ENCODE measurements around the gene STK17B.
A peak's percentile ranks its signal among the peaks of the same experiment; 100 is the strongest.

Gene STK17B

GRCh38 chr2:196182439-196183171, 11.2 kb upstream of the STK17B start:
- no peaks in the 10 kb centered on the region for H3K9me3 ChIP-seq (ENCODE audit: control insufficient read depth, low read length)
- no peaks in the 10 kb centered on the region for H3K4me1 ChIP-seq (ENCODE audit: control insufficient read depth, insufficient read depth, low read length)

GRCh38 chr2:196181484-196181883, 10.1 kb upstream of the STK17B start:
- Histone ChIP-seq H3K36me3 (ENCODE audit: control insufficient read depth, insufficient read depth, low read length) (no peaks in the 10 kb centered on the region), H3K4me3 (ENCODE audit: low read length) (no peak overlapping the region), H3K9ac (ENCODE audit: low read length) (no peak overlapping the region), H3K27me3 (ENCODE audit: control insufficient read depth, insufficient read depth, low read length) (no peaks in the 10 kb centered on the region), H3K4me1 (ENCODE audit: control insufficient read depth, insufficient read depth, low read length) (peaks cover 8% of the 10 kb centered on the region), H3K9me3 (ENCODE audit: control insufficient read depth, low read length) (no peaks in the 10 kb centered on the region)

More at GRCh38 chr2:196182439-196183171, 11.2 kb upstream of the STK17B start:
- Histone ChIP-seq H3K36me3 (ENCODE audit: control insufficient read depth, insufficient read depth, low read length) (no peaks in the 10 kb centered on the region), H3K4me3 (ENCODE audit: low read length) (no peak overlapping the region), H3K27me3 (ENCODE audit: control insufficient read depth, insufficient read depth, low read length) (no peaks in the 10 kb centered on the region), H3K9ac (ENCODE audit: low read length) (no peak overlapping the region)

DNA sequence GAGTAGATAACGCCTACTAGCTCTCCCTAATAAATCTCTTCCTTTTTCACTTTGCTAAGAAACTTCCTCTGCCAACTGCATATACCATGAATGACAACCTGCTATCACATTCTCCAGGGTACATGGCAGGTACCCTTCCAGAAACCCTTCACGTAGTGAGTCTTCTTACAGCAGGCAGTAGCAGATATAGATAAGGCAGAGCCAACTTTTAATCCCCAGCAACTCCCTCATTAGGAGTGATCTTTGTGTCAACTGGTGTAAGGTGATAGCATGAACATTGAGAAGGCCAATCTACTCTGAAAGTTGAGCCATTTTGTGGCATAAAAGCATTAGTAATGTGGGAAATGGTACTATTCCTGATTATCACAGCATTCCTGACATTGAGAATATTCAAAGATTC, 5.7 kb upstream of the STK17B start:
- Histone ChIP-seq H3K36me3 (ENCODE audit: control insufficient read depth, insufficient read depth, low read length) (no peaks in the 10 kb centered on the region), H3K9me3 (ENCODE audit: control insufficient read depth, low read length) (no peaks in the 10 kb centered on the region), H3K27me3 (ENCODE audit: control insufficient read depth, insufficient read depth, low read length) (no peaks in the 10 kb centered on the region), H3K9ac (ENCODE audit: low read length) (no peak overlapping the region), H3K4me1 (ENCODE audit: control insufficient read depth, insufficient read depth, low read length) (peaks cover 8% of the 10 kb centered on the region), H3K4me3 (ENCODE audit: low read length) (no peak overlapping the region)

DNA sequence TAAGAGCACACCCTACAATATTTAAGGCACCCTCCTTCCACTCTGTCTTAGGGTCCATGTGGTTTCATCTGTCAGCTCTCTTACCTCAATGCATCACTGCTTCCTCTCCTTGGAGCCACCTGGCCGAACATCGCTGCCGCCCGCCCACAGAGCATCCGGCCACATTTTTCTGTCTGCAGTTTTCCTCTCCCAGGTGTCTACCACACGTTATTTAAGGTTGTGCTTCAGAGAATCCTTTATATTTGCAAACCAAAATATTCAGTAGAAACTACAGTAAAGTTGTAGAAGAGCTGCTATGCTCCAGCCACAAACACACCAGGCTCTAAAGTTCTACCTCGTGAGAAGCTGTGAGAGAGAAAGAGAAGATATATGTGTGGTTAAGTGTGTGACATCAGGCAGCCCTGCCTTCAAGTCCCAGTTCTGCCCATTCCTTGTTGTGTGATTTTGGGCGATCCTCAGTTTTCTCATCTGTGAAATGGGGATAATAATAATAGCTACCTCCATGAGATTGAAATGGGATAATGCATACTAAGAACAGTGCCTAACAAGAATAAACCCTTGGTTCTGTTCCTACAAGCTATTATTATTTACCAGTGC, 4.9 kb upstream of the STK17B start:
- Histone ChIP-seq H3K9me3 (ENCODE audit: control insufficient read depth, low read length) (no peaks in the 10 kb centered on the region), H3K4me3 (ENCODE audit: low read length) (no peak overlapping the region), H3K36me3 (ENCODE audit: control insufficient read depth, insufficient read depth, low read length) (no peaks in the 10 kb centered on the region), H3K9ac (ENCODE audit: low read length) (no peak overlapping the region), H3K4me1 (ENCODE audit: control insufficient read depth, insufficient read depth, low read length) (peaks cover 12% of the 10 kb centered on the region), H3K27me3 (ENCODE audit: control insufficient read depth, insufficient read depth, low read length) (no peaks in the 10 kb centered on the region)

- Histone ChIP-seq H3K9ac (ENCODE audit: low read length) (no peak overlapping the region), H3K27me3 (ENCODE audit: control insufficient read depth, insufficient read depth, low read length) (no peaks in the 10 kb centered on the region), H3K4me1 (ENCODE audit: control insufficient read depth, insufficient read depth, low read length) (peaks cover 12% of the 10 kb centered on the region), H3K9me3 (ENCODE audit: control insufficient read depth, low read length) (no peaks in the 10 kb centered on the region), H3K4me3 (ENCODE audit: low read length) (no peak overlapping the region), H3K36me3 (ENCODE audit: control insufficient read depth, insufficient read depth, low read length) (no peaks in the 10 kb centered on the region)
Observed at GRCh38 chr2:196174404-196174803, 3.0 kb upstream of the STK17B start.

- no peak overlapping the region for H3K4me3 ChIP-seq (ENCODE audit: low read length)
- H3K36me3 ChIP-seq (ENCODE audit: control insufficient read depth, insufficient read depth, low read length): no peaks in the 10 kb centered on the region
- H3K4me1 ChIP-seq (ENCODE audit: control insufficient read depth, insufficient read depth, low read length): peaks cover 12% of the 10 kb centered on the region
- no peaks in the 10 kb centered on the region for H3K27me3 ChIP-seq (ENCODE audit: control insufficient read depth, insufficient read depth, low read length)
- H3K9ac ChIP-seq (ENCODE audit: low read length): no peak overlapping the region
- H3K9me3 ChIP-seq (ENCODE audit: control insufficient read depth, low read length): no peaks in the 10 kb centered on the region
Observed at GRCh38 chr2:196173505-196173904, 2.1 kb upstream of the STK17B start.

- Histone ChIP-seq H3K36me3 (ENCODE audit: control insufficient read depth, insufficient read depth, low read length) (no peaks in the 10 kb centered on the region), H3K9me3 (ENCODE audit: control insufficient read depth, low read length) (no peaks in the 10 kb centered on the region), H3K4me1 (ENCODE audit: control insufficient read depth, insufficient read depth, low read length) (peaks cover 12% of the 10 kb centered on the region), H3K4me3 (ENCODE audit: low read length) (no peak overlapping the region), H3K9ac (ENCODE audit: low read length) (no peak overlapping the region), H3K27me3 (ENCODE audit: control insufficient read depth, insufficient read depth, low read length) (no peaks in the 10 kb centered on the region)
Observed at GRCh38 chr2:196172951-196173350, 1.6 kb upstream of the STK17B start.

GRCh38 chr2:196171946-196172345, 568 bp upstream of the STK17B start:
- Histone ChIP-seq H3K4me3 (ENCODE audit: low read length) (peak overlapping the region; percentile 53), H3K4me1 (ENCODE audit: control insufficient read depth, insufficient read depth, low read length) (peaks cover 7% of the 10 kb centered on the region), H3K9me3 (ENCODE audit: control insufficient read depth, low read length) (no peaks in the 10 kb centered on the region), H3K27me3 (ENCODE audit: control insufficient read depth, insufficient read depth, low read length) (no peaks in the 10 kb centered on the region), H3K36me3 (ENCODE audit: control insufficient read depth, insufficient read depth, low read length) (no peaks in the 10 kb centered on the region), H3K9ac (ENCODE audit: low read length) (peak overlapping the region; percentile 52)

DNA sequence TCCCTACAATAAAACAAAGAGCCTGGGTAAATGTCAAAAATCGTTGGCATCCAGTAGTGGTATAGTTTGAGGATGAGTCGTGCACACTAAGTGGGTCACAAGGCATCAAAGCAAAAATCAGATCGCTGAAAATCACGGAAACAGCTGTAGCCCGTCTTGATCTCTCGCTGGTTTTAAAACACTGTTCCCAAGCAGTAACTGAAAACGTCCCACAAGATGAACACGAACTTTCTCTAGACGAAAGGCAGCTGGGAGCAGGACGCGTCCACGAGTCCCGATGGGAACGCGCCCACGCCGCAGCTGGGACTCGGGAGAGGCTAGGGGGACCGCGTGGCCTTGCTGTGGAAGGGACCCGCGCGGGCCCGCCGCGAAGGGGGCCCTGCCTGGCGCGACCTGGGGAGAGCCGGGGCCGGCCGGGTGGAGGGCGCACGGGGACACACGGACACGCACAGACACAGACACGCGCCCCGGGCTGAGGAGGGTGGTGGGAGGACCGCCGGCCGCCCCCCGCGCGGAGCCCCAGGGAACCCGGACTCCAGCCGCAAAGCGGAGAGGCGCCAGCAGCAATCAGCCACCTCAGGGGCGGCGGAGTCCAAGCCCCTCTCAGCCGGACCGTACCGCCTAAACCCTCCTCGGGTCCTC, 651 bp downstream of the STK17B start:
- Histone ChIP-seq H3K4me1 (ENCODE audit: control insufficient read depth, insufficient read depth, low read length) (peaks cover 7% of the 10 kb centered on the region), H3K9ac (ENCODE audit: low read length) (peak overlapping the region; percentile 96), H3K9me3 (ENCODE audit: control insufficient read depth, low read length) (no peaks in the 10 kb centered on the region), H3K4me3 (ENCODE audit: low read length) (peak overlapping the region; percentile 93), H3K36me3 (ENCODE audit: control insufficient read depth, insufficient read depth, low read length) (no peaks in the 10 kb centered on the region), H3K27me3 (ENCODE audit: control insufficient read depth, insufficient read depth, low read length) (no peaks in the 10 kb centered on the region)

DNA sequence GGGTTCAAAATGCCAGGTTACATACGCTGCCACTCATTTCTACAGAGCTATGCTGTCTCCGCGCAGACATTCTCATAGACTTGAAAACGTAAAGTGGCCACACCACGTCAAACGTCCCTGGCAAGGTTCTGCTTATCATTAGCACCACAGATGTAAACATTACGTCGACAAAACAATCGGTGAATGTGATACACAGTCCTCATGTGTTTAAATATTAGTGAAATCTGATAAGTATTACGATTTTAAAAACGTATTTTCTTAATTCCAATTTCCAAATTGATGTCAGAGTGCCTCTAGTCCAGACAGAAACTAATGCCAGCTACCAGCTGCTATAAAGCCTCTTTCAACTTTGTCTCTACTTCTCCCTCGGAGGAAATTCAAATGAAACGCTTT, 1.2 kb downstream of the STK17B start:
- H3K4me3 ChIP-seq (ENCODE audit: low read length): peak overlapping the region; percentile 93
- H3K27me3 ChIP-seq (ENCODE audit: control insufficient read depth, insufficient read depth, low read length): no peaks in the 10 kb centered on the region
- H3K4me1 ChIP-seq (ENCODE audit: control insufficient read depth, insufficient read depth, low read length): peaks cover 7% of the 10 kb centered on the region
- H3K9ac ChIP-seq (ENCODE audit: low read length): peak overlapping the region; percentile 96
- H3K9me3 ChIP-seq (ENCODE audit: control insufficient read depth, low read length): no peaks in the 10 kb centered on the region
- no peaks in the 10 kb centered on the region for H3K36me3 ChIP-seq (ENCODE audit: control insufficient read depth, insufficient read depth, low read length)

GRCh38 chr2:196169516-196169915, 1.9 kb downstream of the STK17B start:
- peak overlapping the region; percentile 96 for H3K9ac ChIP-seq (ENCODE audit: low read length)

GRCh38 chr2:196168181-196168580, 3.2 kb downstream of the STK17B start:
- no peaks in the 10 kb centered on the region for H3K9me3 ChIP-seq (ENCODE audit: control insufficient read depth, low read length)
- peaks cover 7% of the 10 kb centered on the region for H3K4me1 ChIP-seq (ENCODE audit: control insufficient read depth, insufficient read depth, low read length)
- H3K36me3 ChIP-seq (ENCODE audit: control insufficient read depth, insufficient read depth, low read length): no peaks in the 10 kb centered on the region
- no peak overlapping the region for H3K4me3 ChIP-seq (ENCODE audit: low read length)
- H3K9ac ChIP-seq (ENCODE audit: low read length): no peak overlapping the region
- H3K27me3 ChIP-seq (ENCODE audit: control insufficient read depth, insufficient read depth, low read length): no peaks in the 10 kb centered on the region

More at GRCh38 chr2:196169516-196169915, 1.9 kb downstream of the STK17B start:
- Histone ChIP-seq H3K9me3 (ENCODE audit: control insufficient read depth, low read length) (no peaks in the 10 kb centered on the region), H3K27me3 (ENCODE audit: control insufficient read depth, insufficient read depth, low read length) (no peaks in the 10 kb centered on the region), H3K4me1 (ENCODE audit: control insufficient read depth, insufficient read depth, low read length) (peaks cover 7% of the 10 kb centered on the region), H3K36me3 (ENCODE audit: control insufficient read depth, insufficient read depth, low read length) (no peaks in the 10 kb centered on the region), H3K4me3 (ENCODE audit: low read length) (no peak overlapping the region)
